Spleen (tissue), 7 donors: Measurements from ENCODE around the gene ATP9A.

Source experiments
- CTCF ChIP-seq, 11 experiments: fragments of 200-600 bp in 7 of 11; fragments of 450-650 bp in 4 of 11; sonication (generic) in 4 of 11; IDR thresholded peaks in 8 of 11; conservative IDR thresholded peaks in 3 of 11; 1 replicate in 7 of 11; 2 replicates in 4 of 11; pipeline versions ENCODE4 v1.4.0 to v1.8.0; 2016 to 2021; ENCODE audit warnings: antibody characterized with exemption in 11 of 11, inconsistent platforms in 4 of 11, mild to moderate bottlenecking in 1 of 11
- POLR2A ChIP-seq, 3 donors: fragments of 450-650 bp; IDR thresholded peaks; one replicate each; pipeline ENCODE4 v1.5.1; 2017; ENCODE audit warnings: antibody characterized with exemption in 3 of 3, mild to moderate bottlenecking in 1 of 3
- POLR2AphosphoS5 ChIP-seq, 3 donors: sonication (generic); formaldehyde crosslinking; IDR thresholded peaks; one replicate each; pipeline ENCODE4 v1.5.1; 2017; ENCODE audit warnings: antibody characterized with exemption in 3 of 3
- donor health status: DM: no; HTN: no; CAD: no; lungs with moderate emphysema.
- donor health status: DM: no; HTN: no; CAD: no.
- donor health status: DM: no; HTN: no; CAD: no.

GRCh38 chr20:51731731-51732095 is 36.5 kb downstream of the ATP9A start:
- TF ChIP-seq CTCF (IDR thresholded peaks at IDR 0.05 in 8 of 11, conservative IDR thresholded peaks at IDR 0.05 in 3 of 11) = no peak
- TF ChIP-seq POLR2AphosphoS5 (IDR thresholded peaks at IDR 0.05) = no peak
- no peak for TF ChIP-seq POLR2A (IDR thresholded peaks at IDR 0.05)
